Smooth muscle cell (in vitro differentiated cells): Measurements from ENCODE around the gene LRRD1. TPM values are rescaled to one million over a fixed set of nuclear protein-coding genes. Genes with fewer than 3 reads are reported as not detected.
A peak's percentile ranks its signal among the peaks of the same experiment; 100 is the strongest.

Source experiments
- DNase-seq: peaks from one replicate; lab custom pipeline; 2025; ENCODE audit not compliant: unreplicated experiment; lab: John Stamatoyannopoulos, UW
- H2AFZ ChIP-seq: fragments of 200-600 bp; sonication (generic); 2 replicates; pipeline ENCODE4 v1.6.0; 2016; ENCODE audit warnings: antibody characterized with exemption, low read depth, mild to moderate bottlenecking
- H3F3A ChIP-seq: fragments of 200-600 bp; sonication (generic); 2 replicates; pipeline ENCODE4 v1.6.0; 2017; ENCODE audit warnings: antibody characterized with exemption, low read depth
- H3K27ac ChIP-seq: fragments of 200-600 bp; sonication (generic); 2 replicates; pipeline ENCODE4 v1.5.1; 2016; ENCODE audit warnings: low read depth, mild to moderate bottlenecking
- H3K27me3 ChIP-seq: fragments of 200-600 bp; sonication (generic); 2 replicates; pipeline ENCODE4 v1.6.1; 2016; ENCODE audit warnings: low read depth, mild to moderate bottlenecking
- H3K36me3 ChIP-seq: fragments of 200-600 bp; sonication (generic); 2 replicates; pipeline ENCODE4 v1.5.1; 2016; ENCODE audit warnings: low read depth
- H3K4me1 ChIP-seq: fragments of 200-600 bp; sonication (generic); 2 replicates; pipeline ENCODE4 v1.5.1; 2016; ENCODE audit warnings: low read depth
- H3K4me2 ChIP-seq: fragments of 200-600 bp; sonication (generic); 2 replicates; pipeline ENCODE4 v1.6.0; 2016; ENCODE audit warnings: mild to moderate bottlenecking
- H3K4me3 ChIP-seq: fragments of 200-600 bp; sonication (generic); 2 replicates; pipeline ENCODE4 v1.5.1; 2016; ENCODE audit warnings: mild to moderate bottlenecking
- H3K79me2 ChIP-seq: fragments of 200-600 bp; sonication (generic); 2 replicates; pipeline ENCODE4 v1.6.0; 2016; ENCODE audit warnings: low read depth, mild to moderate bottlenecking
- H3K9ac ChIP-seq: fragments of 200-600 bp; sonication (generic); 2 replicates; pipeline ENCODE4 v1.6.0; 2016; ENCODE audit warnings: low read depth
- H3K9me3 ChIP-seq: fragments of 200-600 bp; sonication (generic); replicated peaks from 2 replicates; pipeline ENCODE4 v1.5.1; 2016; ENCODE audit warnings: low read depth
- H4K20me1 ChIP-seq: fragments of 200-600 bp; sonication (generic); 2 replicates; pipeline ENCODE4 v1.6.0; 2016; ENCODE audit warnings: low read depth
- CTCF ChIP-seq: fragments of 200-600 bp; sonication (generic); IDR thresholded peaks from 2 replicates; pipeline ENCODE4 v1.5.1; 2017; ENCODE audit warnings: borderline replicate concordance, mild to moderate bottlenecking, antibody characterized with exemption; ENCODE audit not compliant: insufficient read depth, poor library complexity, severe bottlenecking
- WGBS: methylation state at CpG from one replicate; pipeline ENCODE4 v1.1.7; 2016; ENCODE audit warnings: low lambda C conversion rate; 5-methylcytosine and 5-hydroxymethylcytosine counted together
- polyA plus RNA-seq: library from polyadenylated mRNA; unstranded; fragments of >200 nt; fragmentation: Nextera tagmentation; extraction: Ambion mirVana; gene quantifications from 2 replicates; pipeline ENCODE4 v1.2.1, GENCODE V29; 2016
- total RNA-seq: library from RNA; depleted of rRNA; stranded (reverse); fragments of >200 nt; gene quantifications from 2 replicates; pipeline ENCODE4 v1.2.3, GENCODE V29; 2014

The LRRD1 gene
- total and polyA plus RNA-seq, 2 experiments from 2014 or later = 0.09 TPM; not detected in 1

DNA sequence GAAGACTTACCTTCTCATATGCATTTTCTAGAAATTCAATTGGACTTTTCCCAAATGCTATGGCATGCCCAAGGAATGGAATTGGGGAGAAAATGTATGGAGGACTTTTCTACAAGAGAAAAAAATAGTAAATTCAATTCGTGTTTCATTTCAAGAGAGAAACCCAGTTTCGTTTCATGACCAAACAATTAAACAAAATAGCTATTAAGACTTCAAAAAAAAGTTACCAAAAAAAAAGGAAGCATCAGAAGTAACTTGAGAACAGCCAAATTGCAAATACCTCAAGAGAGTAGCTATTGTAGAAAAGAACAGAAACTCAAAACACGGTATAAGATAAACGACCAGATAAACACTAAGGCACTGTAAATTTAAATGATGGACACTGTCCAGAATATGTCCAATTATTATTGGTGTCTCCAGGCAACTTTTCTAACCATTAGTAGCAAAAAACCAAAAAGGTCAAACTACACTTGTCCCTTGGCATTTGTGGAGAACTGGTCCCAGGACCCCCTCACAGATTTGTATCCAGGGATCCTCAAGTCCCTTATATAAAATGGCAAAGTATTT lies 47.1 kb downstream of the LRRD1 start:
- peaks cover 18% of the 10 kb centered on the region for H3K4me1 ChIP-seq
- no peaks in the 10 kb centered on the region for H3K9me3 ChIP-seq
- H2AFZ ChIP-seq = no peak overlapping the region
- WGBS = 67% methylated on average over 4 of the region's 4 CpGs
- no peak for DNase-seq
- no peak for TF ChIP-seq CTCF
- H3K27me3 ChIP-seq = no peaks in the 10 kb centered on the region
- H3K27ac ChIP-seq = no peak overlapping the region
- H3K9ac ChIP-seq = no peak overlapping the region
- H3K4me3 ChIP-seq = peak overlapping the region; percentile 89
- peaks cover 24% of the 10 kb centered on the region for H3K36me3 ChIP-seq
- peaks cover 74% of the 10 kb centered on the region for H3K79me2 ChIP-seq
- peaks cover 69% of the 10 kb centered on the region for H4K20me1 ChIP-seq
- peaks cover 7% of the 10 kb centered on the region for H3F3A ChIP-seq
- H3K4me2 ChIP-seq = peak overlapping the region; percentile 96

GRCh38 chr7:92131093-92131492 lies 47.8 kb downstream of the LRRD1 start:
- Histone ChIP-seq H2AFZ (no peak overlapping the region), H3K9me3 (no peaks in the 10 kb centered on the region), H3K4me1 (peaks cover 18% of the 10 kb centered on the region), H3K36me3 (peaks cover 31% of the 10 kb centered on the region), H3K79me2 (peaks cover 81% of the 10 kb centered on the region), H3F3A (peaks cover 13% of the 10 kb centered on the region), H3K4me2 (no peak overlapping the region), H4K20me1 (peaks cover 75% of the 10 kb centered on the region), H3K9ac (no peak overlapping the region), H3K27me3 (no peaks in the 10 kb centered on the region), H3K27ac (no peak overlapping the region), H3K4me3 (peak overlapping the region; percentile 89)
- no peak for DNase-seq
- WGBS = 93% methylated on average over 5 of the region's 5 CpGs
- no peak for TF ChIP-seq CTCF

GRCh38 chr7:92121681-92122080 lies 57.3 kb downstream of the LRRD1 start:
- Histone ChIP-seq H3K36me3 (peaks cover 38% of the 10 kb centered on the region), H3K4me3 (no peak overlapping the region), H3K4me2 (no peak overlapping the region), H3K9me3 (no peaks in the 10 kb centered on the region), H2AFZ (no peak overlapping the region), H4K20me1 (peaks cover 64% of the 10 kb centered on the region), H3K27ac (no peak overlapping the region), H3K27me3 (no peaks in the 10 kb centered on the region), H3K9ac (no peak overlapping the region), H3K79me2 (peaks cover 94% of the 10 kb centered on the region), H3K4me1 (no peaks in the 10 kb centered on the region), H3F3A (peaks cover 6% of the 10 kb centered on the region)
- DNase-seq = no peak
- TF ChIP-seq CTCF = no peak

DNA sequence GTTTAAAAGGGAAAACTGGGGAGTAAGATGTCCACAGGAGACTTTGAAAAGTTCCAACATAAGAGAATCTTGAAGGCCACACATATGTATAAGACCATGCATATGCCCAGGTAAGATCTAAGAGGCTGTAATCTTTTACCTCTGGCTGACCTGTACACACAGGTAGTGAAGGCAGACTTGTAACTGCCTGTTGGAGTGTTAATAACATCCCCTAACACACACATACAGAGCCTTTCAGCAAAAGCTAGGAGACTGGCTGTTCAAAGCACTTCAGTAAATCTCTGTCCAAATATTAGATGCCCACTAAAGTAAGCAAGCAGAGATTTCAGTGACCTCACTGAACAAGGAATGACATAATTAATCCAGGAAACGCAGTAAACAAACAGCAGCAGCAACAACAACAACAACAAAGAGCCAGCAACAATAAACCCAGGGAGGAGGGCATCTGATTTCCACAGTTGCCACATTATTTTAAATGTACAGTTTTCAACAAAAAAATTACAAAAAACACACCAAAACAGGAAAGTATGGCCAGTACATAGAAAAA lies 59.7 kb downstream of the LRRD1 start:
- Histone ChIP-seq H4K20me1 (peaks cover 68% of the 10 kb centered on the region), H2AFZ (no peak overlapping the region), H3K4me1 (no peaks in the 10 kb centered on the region), H3K27ac (peak overlapping the region; percentile 39), H3K4me3 (no peak overlapping the region), H3F3A (no peaks in the 10 kb centered on the region), H3K79me2 (peaks cover 80% of the 10 kb centered on the region), H3K9me3 (no peaks in the 10 kb centered on the region), H3K27me3 (no peaks in the 10 kb centered on the region), H3K4me2 (no peak overlapping the region), H3K9ac (no peak overlapping the region), H3K36me3 (peaks cover 21% of the 10 kb centered on the region)
- WGBS = 93% methylated on average over 1 of the region's 1 CpG
- no peak for DNase-seq
- no peak for TF ChIP-seq CTCF
